ENCODE measurements around the gene GLYR1.
"Not testable (repeated sequence)": the region's sequence is repeated elsewhere in the genome, so short reads cannot be mapped to it uniquely, and the experiment has no call there.

Gene GLYR1

DNA sequence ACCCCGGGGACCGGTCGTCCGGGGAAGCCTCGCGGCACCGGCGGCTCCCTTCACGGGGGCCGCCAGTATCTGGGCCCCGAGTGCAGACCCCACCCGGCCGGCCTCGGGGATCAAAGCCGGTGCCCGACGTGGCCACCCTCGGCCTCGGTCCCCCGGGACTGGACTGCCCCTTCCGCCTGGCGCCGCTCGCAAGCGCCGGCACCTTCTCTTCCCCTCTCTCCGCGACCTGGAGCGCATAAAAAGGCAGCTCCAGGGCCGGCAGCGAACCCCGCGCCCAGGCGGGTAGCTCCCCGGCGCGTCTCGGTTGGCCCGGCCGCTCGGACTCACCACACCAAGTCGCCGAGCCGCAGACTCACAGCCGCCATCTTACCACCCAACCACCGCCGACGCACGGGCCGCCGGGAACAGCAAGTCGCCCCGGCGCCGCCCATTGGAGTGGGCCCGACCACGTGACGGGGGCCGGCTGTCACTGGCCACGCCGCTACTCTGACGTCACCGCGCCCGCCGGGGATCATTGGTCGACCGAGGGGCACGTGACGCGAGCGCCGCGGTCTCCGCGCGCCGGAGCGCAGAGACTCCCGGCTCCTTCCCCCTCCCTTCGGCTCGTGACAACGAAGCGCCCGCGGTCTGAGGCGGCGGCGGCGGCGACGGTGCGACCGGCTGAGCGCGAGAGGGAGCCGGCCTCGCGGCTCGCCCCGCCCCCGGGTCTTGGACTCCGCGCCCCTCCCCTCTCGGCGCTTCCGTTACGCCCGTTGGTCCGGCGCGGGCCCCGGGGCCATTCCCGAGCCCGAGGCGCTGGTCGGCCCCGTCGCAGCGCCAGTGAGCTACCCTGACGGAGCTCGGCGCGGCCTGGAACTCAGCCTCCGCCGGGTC lies at the start of gene GLYR1, which contains the start of gene UBN1:
Gene GLYR1 (minus strand): TSS at position 388 of the 873 bp plus-strand sequence. CDS start 23 bp downstream, at position 365.
Gene UBN1 (plus strand): TSS at position 581 of the 873 bp plus-strand sequence. CDS start 5,437 bp downstream, outside the sequence.
- peak; percentile 99 for DNase-seq (ENCODE audit: low read depth)

DNA sequence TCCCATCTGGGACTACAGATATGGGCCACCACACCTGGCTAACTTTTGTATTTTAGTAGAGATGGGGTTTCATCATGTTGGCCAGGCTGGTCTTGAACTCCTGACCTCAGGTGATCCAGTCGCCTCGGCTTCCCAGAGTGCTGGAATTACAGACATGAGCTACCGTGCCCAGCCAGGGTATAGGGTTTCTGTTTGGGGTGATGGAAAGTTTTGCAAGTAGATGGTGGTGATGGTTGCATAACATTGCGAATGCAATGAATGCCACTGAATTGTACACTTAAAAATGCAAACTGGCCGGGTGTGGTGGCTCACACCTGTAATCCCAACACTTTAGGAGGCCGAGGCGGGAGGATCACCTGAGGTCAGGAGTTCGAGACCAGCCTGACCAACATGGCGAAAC lies 49.7 kb upstream of the GLYR1 start:
- not testable (repeated sequence) for DNase-seq (ENCODE audit: low read depth)

DNA sequence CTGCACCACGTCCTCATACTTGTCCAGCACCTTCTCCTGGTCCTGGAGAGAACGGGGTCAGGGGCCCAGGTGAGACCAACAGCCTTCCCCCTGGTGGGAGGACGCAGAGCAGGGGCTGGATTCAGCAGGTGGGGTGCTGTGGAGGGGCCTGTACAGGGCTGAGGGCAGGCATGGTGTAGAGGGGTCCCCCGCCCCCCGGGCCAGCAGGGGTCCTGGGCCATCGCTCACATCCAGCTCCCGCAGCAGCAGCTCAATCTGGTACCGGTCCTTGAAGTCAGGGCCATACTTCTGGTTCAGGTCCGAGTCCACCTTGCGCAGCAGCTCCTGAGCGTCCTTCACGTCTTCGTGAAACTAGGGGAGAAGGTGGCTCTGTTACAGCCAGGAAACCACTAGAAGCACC lies 48.3 kb upstream of the GLYR1 start:
- DNase-seq (ENCODE audit: low read depth), result no peak

DNA sequence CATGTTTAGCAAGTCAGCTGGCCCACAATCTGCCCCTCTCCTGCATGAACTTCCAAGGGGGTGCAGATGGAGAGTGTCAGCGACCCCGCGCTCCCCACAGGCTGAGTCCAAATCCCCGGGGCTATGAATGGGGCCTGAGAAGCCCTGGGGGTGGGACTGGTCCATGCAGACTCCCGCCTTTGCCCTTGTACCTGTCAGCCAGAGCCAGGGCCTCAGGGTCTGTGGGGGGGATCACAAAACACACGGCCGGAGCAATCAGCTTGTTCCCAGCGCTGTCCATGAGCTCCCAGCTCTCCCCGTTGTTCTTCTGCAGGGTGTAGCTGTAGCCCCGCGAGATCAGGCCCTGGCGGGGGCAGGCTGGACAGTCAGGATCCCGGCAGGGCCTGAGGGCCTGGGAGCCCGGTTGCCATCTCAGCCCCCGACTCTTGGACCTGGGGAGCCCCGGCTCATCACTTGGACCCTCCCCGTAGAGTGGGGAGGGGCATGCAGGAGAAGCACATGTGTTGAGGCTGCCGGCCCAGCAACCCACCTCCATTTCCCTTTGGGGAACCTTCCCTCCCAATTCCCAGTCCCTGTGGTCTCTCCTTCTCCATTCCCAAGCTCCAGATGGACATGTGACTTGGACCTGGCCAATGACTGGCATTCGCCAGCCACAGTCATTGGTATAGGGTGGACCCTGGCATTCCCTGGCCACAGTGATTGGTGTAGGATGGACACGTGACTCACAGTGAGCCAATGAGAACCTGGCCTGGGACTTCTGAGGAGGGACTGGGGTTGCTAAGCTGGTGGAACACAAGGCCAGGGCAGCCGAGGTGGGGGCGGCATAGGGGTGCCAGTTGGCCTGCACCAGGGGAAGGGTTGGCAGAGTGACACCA lies 47.4 kb upstream of the GLYR1 start:
- no peak for DNase-seq (ENCODE audit: low read depth)

DNA sequence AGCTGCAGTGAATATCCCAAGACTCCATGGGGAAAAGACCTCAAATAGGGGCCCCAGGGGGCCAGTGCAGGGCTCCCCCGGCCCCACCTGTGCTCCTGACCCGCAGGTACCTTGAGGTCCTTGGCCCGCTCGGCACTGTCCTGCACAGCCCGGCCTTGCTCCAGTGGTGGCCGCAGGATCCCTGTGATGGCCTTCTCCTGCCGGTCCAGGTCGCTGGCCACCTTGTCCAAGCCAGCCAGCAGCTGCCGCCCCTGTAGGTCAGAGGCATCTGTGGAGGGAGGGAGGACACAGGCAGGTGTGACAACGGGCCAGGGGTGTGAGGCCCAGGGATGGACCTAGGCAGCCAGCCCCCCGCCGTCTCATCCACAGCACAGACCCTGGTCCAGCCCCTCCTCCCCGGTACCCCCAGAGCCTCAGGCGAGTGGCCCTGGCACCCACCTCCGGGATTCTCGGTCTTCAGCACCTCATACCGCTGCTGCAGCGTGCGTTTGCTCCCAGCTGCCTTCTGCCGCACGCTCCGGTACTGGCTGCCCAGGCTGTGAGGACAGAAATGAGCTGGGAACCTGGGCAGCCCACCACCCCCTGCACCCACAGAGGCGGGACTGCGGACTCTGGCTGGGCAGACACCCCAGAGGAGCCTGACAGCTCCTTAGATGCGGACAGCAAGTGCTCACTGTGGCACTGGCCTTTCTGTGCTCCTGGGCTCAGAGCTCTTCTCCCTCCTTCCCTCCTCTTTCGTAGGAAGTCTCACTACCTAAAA lies 46.2 kb upstream of the GLYR1 start:
- no peak for DNase-seq (ENCODE audit: low read depth)

DNA sequence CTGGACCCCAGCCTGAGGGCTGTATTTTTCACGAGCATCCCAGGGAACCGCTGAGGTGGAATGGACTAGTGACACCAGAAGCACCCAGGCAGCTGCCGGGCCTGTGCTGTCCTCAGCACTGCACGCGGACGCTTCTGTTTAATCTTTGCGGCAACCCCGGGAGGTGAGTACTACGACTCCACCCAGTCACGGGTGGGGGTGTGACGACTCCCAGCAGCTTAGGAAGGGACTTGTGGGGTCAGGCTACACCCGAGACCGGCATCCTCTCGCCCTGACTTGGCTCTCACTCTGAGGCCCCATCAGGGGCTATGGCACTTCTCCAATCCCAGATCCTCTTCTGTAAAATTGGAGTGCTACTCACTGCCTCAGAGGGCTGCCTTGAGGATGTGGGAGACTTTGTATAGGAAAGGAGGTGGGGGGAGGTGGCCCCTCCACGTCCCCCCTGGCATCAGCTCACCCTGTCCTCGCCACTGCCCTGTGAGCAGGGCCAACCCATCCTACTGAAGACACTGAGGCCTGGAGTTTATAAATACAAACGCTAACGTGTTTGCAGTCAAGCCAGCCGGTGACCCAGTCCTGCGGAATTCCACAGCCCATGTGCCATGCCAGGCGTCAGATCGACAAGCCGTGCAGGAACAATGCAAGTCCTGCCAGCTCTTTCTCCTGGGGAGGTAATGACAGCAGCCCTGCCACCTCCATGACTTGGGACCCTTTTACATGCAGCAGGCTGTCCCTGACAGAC lies 45.4 kb upstream of the GLYR1 start:
- DNase-seq (ENCODE audit: low read depth), result no peak

DNA sequence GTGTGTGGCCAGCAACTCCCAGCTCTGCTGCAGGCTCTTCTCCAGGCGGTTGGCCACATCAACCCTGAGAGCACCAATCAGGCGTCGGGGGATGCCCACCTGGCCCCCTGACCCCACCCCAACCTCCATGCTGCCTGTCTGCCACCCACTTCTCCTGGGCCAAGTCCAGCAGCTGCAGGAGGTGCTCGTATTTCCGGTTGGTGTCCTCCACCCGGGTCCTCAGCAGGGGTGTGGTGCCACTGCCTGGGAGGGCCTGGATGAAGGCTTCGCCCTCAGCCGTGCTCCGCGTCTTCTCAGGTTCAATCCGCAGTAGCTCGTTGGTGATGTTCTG lies 44.8 kb upstream of the GLYR1 start:
- DNase-seq (ENCODE audit: low read depth), result no peak

DNA sequence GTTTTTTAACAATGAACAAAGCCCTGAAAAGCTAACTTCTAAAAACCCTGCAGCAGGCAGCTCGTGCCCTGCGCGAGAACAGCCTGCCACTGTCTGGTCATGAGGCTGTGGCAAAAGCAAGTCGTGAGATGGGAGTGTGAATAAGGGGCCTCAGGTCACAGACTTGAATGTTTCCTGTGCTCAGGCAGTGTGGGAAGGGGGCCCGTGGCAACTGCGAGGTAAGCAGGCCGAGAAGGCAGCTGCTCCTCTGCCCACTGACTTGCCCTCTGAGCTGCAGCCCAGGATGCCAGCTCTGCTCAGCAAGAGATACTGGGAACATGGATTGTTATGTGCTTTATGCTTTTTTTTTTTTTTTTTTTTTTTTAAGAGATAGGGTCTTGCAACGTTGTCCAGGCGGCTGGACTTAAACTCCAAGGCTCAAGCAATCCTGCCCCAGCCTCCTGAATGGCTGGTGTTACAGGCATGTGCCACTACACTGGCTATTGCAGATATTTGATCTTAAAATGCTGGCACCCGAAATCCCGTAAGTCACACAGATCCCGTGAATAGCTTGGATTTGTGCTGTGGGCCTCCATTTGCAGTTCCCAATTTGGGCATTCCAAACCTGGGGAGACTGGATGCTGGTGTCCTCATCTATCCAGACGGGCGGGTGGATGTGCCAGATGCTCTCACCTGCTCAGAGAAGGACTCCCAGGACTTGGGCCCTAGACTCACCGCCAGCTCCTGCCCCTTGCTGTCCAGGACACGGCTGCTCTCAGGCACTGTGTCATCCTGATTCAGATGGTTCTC lies 44.2 kb upstream of the GLYR1 start:
- no peak for DNase-seq (ENCODE audit: low read depth)

DNA sequence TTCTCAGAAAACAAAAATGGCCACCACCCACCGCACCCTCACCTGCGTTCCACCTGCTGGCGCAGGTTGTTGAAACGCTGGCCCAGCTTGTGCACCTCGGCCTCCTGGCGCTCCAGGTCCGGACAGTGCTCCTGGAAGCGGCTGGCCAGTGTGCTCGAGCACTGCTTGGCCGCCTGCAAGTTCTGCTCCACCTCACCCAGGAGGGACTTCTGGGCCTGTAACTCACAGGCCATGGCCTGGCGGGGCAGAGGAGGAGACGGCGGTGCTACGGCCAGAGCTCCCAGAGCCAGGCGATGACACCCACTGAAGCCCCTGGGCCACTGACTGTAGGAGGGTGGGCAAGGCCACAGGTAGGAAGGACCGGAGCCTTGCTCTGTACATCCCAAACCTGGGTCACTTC lies 43.6 kb upstream of the GLYR1 start:
- no peak for DNase-seq (ENCODE audit: low read depth)

DNA sequence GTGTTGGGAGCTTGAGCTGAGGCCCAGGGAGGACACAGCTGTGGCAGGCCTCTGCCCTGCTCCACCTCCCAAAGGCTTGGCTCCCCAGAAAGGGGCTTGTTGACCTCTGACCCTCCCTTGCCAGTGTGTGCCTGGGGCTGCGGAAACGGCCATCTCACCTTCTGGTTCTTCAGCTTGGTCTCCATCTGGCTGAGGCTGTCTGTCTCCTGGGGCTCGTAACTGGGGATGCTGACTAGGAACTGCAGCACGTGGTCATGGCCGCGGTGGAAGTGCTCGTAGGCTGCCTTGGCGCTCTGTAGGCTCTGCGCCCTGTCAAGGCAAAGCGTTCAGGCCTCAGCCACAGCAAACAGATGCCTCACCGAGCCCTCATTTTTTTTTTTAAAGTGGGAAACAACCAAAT lies 42.9 kb upstream of the GLYR1 start:
- DNase-seq (ENCODE audit: low read depth), result no peak

DNA sequence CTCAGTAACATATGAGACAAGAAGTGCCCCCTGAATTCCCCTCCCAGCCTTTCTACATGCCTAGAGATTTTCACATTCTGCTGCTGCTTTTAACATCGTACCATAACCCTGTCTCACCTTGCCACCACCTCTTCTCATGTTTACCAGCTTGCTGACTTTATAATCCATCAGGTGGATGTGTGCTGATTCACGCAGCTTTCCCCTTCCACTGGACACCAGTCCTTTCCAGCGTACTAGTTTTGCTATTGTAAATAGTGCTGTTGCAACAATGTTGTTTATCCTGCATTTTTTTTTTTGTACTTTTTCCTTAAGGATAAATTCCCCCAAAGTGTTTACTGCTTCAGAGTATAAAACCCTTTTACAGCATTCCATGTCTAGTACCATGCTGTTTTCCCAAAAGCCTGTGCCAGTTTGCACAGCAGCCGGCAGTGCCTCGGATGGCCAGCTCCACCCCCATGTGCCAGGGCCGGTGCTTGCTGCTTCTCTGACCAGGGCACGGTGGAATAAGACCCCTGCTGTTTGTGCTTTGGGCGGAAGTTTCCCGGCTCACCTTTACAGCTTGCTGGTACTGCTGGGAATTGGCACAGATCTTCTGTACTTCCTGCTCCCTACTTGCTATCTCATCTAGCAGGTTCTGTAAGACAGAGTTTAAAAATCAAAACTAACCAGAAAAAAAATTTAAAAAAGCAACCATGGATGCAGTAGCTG lies 41.5 kb upstream of the GLYR1 start:
- no peak for DNase-seq (ENCODE audit: low read depth)

DNA sequence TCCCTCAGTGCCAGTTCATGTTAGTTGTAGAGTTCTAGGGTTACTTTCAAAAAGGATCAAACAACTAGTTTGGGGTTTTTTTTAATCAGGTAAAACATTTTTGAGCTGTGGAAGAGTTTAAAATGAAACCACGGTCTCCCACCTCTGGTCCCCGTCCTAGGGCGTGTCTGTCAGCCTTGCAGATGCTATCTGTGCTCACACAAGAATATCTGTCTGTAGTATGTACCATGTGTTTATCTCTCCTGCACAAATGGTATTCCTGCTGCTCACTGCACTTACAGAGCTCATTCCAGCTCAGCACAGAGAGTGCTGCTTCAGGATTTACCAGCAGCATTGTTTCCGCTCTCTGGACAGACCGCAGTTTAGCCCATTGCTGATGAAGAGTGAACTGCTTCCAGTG lies 39.1 kb upstream of the GLYR1 start:
- no peak for DNase-seq (ENCODE audit: low read depth)

DNA sequence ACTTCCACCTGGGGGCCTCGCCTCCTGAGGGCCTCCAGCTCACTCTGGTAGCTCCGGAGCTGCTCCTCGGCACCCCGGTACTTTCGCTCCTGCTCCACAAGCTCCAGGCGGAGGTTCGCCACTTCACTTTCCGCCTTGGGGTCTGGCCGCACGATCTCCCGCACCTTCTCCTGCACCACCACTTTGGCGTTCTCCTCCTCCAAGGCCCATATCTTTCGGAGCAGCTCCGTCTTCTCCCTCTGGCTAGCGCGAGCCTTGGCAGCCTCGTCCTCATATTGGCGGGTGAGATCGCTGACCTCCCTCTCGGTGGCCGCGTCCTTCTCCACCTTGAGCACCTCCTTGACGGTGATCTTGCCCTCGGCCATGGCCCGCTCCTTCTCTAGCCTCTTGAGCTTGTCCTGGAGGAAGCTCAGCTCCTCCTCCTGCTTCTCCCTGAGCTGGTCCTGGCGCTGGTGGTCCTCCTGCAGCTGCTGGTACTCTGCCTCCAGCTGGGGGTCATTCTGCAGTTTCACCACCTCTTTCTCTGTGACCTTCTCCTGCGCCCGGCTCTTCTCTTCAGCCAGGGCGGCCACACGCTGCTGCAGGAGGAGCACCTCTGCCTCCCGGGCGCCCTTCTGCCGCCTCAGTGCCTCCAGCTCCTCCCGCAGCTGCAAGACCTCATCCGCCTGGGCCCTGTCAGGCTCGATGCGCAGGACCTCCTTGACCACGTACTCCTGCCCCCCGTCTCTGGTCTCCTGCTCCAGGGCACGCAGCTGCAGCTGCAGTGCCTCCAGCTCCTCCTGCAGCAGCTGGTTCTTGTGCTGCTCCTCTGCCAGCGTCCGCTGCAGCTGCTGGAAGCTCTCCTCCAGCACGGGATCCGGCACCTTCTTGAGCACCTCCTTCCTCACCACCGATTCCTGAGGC lies 38.1 kb upstream of the GLYR1 start:
- no peak for DNase-seq (ENCODE audit: low read depth)

DNA sequence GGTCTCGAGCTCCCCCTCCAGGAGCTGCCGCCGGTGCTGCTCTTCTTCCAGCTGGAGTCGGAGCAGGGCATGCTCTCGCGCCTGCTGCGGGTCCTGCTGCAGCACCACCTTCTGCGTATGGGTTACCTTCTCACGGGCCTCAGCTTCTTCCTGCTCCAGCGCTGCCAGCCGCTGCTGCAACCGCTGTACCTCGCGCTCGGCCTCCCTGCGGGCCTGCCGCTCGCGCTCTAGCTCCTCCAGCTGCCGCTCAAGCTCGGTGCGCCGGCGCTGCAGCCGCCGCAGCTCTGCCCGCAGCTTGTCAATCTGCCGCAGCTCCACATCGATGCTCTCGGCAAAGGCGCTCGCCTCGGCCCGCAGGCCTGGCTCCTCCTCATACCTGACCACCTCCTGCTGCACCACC lies 37.1 kb upstream of the GLYR1 start:
- no peak for DNase-seq (ENCODE audit: low read depth)

DNA sequence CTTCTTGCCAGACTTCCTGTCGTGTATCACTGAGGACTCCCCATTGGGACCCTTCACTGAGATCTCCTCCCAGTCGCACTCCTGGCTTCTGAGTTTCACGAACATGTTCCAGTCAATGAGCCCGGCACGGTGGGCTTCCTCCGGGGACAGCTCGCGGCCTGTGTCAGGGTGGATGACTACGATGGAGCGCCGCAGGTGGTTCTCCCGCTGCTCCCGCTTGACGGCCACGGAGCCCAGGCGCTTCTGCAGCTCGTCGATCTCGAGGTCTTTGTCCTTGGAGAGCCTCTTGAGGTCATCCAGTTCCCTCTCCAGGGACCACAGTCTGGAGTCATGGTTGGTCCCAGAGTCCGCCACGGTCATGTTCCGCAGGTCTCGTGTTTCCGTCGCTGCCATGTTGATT lies 36.4 kb upstream of the GLYR1 start:
- no peak for DNase-seq (ENCODE audit: low read depth)

DNA sequence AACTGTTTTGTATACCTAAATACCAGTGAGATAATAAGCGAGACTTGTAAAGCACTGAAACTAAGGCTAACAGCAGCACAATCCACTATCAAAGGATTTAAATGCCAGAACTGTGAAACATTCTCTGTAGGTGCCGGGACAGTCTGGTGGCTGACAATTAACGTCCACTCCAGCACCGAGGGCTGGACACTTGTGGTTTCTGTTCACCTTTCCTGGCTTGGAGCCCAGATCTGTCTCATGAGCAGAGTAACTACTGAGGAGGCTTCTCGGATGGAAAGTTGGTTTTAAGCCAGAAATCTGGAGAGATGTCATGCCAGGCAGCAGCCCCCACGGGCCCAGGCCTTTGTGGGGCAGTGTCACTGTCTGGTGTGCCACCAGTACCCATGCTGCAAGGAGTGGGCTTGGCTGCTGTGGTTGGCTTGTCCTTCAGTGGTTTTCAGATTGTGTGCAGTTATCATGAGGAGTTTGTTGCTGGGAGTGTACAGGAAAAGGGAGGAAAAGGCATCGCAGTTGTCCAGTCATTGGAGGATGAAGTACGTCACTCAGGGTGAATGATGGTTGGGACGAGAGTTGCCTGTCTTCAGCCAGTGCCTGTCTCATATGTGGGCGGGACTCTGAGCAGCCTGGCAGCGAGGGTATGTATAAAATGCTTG lies 35.7 kb upstream of the GLYR1 start:
- no peak for DNase-seq (ENCODE audit: low read depth)

DNA sequence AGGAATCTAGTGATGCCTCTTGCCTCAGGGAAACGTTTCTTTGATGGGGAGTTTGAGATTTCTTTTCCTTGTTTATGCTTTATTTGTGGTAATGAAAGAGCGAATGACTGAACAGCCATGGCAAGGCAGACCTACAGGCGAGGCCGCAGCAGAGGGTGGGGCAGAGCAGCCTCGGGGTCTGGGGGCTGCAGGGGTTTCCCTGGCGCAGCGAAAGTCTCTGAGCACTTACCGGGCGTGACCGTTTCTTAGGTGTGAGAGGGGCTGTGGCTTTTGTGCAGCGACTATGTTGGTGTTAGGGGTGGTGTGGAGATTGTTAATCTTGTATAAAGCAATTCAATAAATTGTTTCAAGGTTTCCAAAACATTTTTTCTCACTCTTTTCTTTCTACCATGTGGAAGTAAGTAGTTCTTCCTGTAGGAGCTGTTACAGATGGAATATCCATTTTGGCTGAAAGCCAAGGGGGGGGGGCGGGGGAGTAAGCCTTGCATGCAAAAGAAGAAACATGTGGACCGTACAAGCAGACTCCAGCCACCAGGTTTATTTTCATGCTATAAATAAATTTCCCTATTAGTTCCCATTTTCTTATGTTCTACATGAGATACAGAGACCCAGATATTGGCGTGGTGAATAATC lies 35.0 kb upstream of the GLYR1 start:
- no peak for DNase-seq (ENCODE audit: low read depth)

DNA sequence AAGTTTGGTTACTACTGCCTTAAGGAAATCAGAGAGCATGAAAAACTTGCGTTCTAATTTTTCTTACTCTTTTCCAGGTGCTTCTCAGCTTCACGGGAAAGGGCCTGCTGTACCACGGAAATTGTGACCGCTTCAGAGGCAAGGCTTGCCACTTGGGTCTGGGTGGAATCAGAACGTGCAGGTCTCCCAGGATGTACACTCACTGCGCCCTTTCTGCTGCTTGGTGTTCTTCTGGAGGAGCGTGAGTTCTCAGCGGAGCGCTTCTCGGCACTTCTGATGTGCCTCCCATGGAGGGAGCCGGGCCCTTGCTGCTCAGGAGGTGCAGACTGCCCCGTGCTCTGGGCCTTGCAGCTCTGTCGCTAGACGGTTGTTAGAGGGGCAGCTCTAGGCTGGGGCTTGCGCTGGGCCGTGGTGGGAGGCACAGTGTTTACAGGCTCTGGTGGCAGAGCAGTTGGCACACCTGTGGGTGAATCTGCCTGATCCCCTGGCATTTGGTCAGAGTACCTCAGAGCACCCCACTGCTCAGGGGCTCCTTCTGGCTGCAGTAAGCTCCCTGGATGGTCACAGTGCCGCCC lies 33.0 kb upstream of the GLYR1 start:
- no peak for DNase-seq (ENCODE audit: low read depth)

Data from activated T-cell treated with anti-CD3 and anti-CD28 coated beads for 24 hours (primary cell).